Ovary (tissue), 9 donors: ENCODE data around the gene SCTR. TPM values are rescaled to one million over a fixed set of nuclear protein-coding genes. Genes with fewer than 3 reads are reported as not detected.

Experiments
- DNase-seq, 5 donors: peaks; one replicate each; pipeline ENCODE4 v3.0.0-alpha.2; 2019 to 2020
- H3K27ac ChIP-seq, 2 donors: fragments of 200-600 bp; one replicate each; pipeline versions ENCODE4 v1.5.1 to v1.8.0; 2019 to 2022
- H3K27me3 ChIP-seq: fragments of 200-600 bp; one replicate; pipeline ENCODE4 v1.8.0; 2022
- H3K36me3 ChIP-seq: fragments of 200-600 bp; sonication (generic); one replicate; pipeline ENCODE4 v1.5.1; 2019
- H3K4me1 ChIP-seq: one replicate; pipeline ENCODE4 v1.8.1; 2013; ENCODE audit warnings: mild to moderate bottlenecking, moderate library complexity; ENCODE audit not compliant: insufficient read depth
- H3K4me3 ChIP-seq: fragments of 200-600 bp; sonication (generic); one replicate; pipeline ENCODE4 v1.5.1; 2017
- H3K9me3 ChIP-seq, 2 donors: fragments of 200-600 bp in 1 of 2; sonication (generic) in 1 of 2; one replicate each; pipeline versions ENCODE4 v1.5.1 to v1.8.1; 2013 to 2019; ENCODE audit warnings: mild to moderate bottlenecking in 1 of 2, moderate library complexity in 1 of 2
- CTCF ChIP-seq, 3 donors: fragments of 450-650 bp in 2 of 3; fragments of 200-600 bp in 1 of 3; IDR thresholded peaks; one replicate each; pipeline versions ENCODE4 v1.5.1 to v1.8.0; 2016 to 2022; ENCODE audit warnings: antibody characterized with exemption in 3 of 3, mild to moderate bottlenecking in 1 of 3
- EP300 ChIP-seq: sonication (generic); formaldehyde crosslinking; IDR thresholded peaks from one replicate; pipeline ENCODE4 v1.6.1; 2017; ENCODE audit warnings: antibody characterized with exemption
- POLR2A ChIP-seq: fragments of 450-650 bp; IDR thresholded peaks from one replicate; pipeline ENCODE4 v1.6.1; 2017; ENCODE audit warnings: antibody characterized with exemption, mild to moderate bottlenecking, moderate library complexity
- WGBS, 3 donors: extraction: QIAGEN DNeasy Blood & Tissue Kit in 1 of 3; methylation state at CpG; one replicate each; pipeline versions ENCODE4 v1.1.5 to v1.1.7; 2013 to 2017; 5-methylcytosine and 5-hydroxymethylcytosine counted together
- intact Hi-C, 4 donors: fragments of 100-400 bp; cut with DNase I; formaldehyde crosslinking; loops; one replicate each; pipeline versions ENCODE4 v1.11.0 to v1.15.1; 2022 to 2023
- polyA plus RNA-seq, 2 donors: library from polyadenylated mRNA; stranded (reverse); fragments of 200-250 nt in 1 of 2; fragments of 350-450 nt in 1 of 2; fragmentation: Illumina TruSeq in 1 of 2; extraction: RNeasy Lipid Tissue Mini Kit (QIAGEN cat#74804) in 1 of 2; gene quantifications; one replicate each; pipeline ENCODE4 v1.2.3, GENCODE V29; 2013 to 2014
- total RNA-seq, 7 donors: library from RNA; depleted of rRNA in 2 of 7; stranded (reverse); fragments of >200 nt in 2 of 7; fragmentation: NEBNext Ultra II Directional in 3 of 7; extraction: Animal tissue kit (Norgen Biotek cat#: 25700) in 3 of 7; gene quantifications; one replicate each; pipeline versions ENCODE4 v1.1.0 to v1.2.4, GENCODE V29; 2016 to 2023
- donor health status: DM: no; HTN: no; CAD: no; lungs with moderate emphysema.
- donor health status: DM: no; HTN: no; CAD: no.
- donor health status: Bipolar disorder and iron deficiency.
- donor health status: DM: yes; HTN: yes; CAD: no.
- donor health status: DM: no; HTN: no; CAD: no.
- donor health status: DM: yes; HTN: yes; CAD: no.

SCTR gene
- total and polyA plus RNA-seq, 9 donors: 0.23 to 14.1 (median 0.84) TPM; not detected in 5

- H3K27ac ChIP-seq: no peak overlapping the region
- no peak for TF ChIP-seq CTCF (IDR thresholded peaks at IDR 0.05)
- TF ChIP-seq EP300: no peak
- no peak for TF ChIP-seq POLR2A
- no peaks in the 10 kb centered on the region for H3K9me3 ChIP-seq
- no peaks in the 10 kb centered on the region for H3K27me3 ChIP-seq
- no peak overlapping the region for H3K4me3 ChIP-seq
- H3K36me3 ChIP-seq: no peaks in the 10 kb centered on the region
- H3K4me1 ChIP-seq: peaks cover 18% of the 10 kb centered on the region
- intact Hi-C loops: no loop called here
- DNase-seq: no peak
- WGBS, 3 donors: 58 to 80% (median 67%) methylated on average over 2 of the region's 2 CpGs
These were observed 101.2 kb downstream of the SCTR start for GRCh38 chr2:119423108-119423444.

GRCh38 chr2:119422360-119423107 lies 101.7 kb downstream of the SCTR start:
- H3K9me3 ChIP-seq: no peaks in the 10 kb centered on the region
- no peak overlapping the region for H3K4me3 ChIP-seq
- intact Hi-C loops: no loop called here
- H3K36me3 ChIP-seq: no peaks in the 10 kb centered on the region
- H3K27ac ChIP-seq: no peak overlapping the region
- peaks cover 15% of the 10 kb centered on the region for H3K4me1 ChIP-seq
- no peaks in the 10 kb centered on the region for H3K27me3 ChIP-seq
- TF ChIP-seq CTCF (IDR thresholded peaks at IDR 0.05) (no peak), EP300 (no peak), POLR2A (no peak)
- WGBS, 3 donors: 42 to 65% (median 63%) methylated on average over 7 of the region's 7 CpGs
- DNase-seq: no peak

GRCh38 chr2:119421741-119422140 lies 102.5 kb downstream of the SCTR start:
- TF ChIP-seq POLR2A: no peak
- no peak for TF ChIP-seq EP300
- TF ChIP-seq CTCF (IDR thresholded peaks at IDR 0.05): no peak
- H3K27me3 ChIP-seq: no peaks in the 10 kb centered on the region
- H3K4me1 ChIP-seq: peaks cover 9% of the 10 kb centered on the region
- intact Hi-C loops: no loop called here
- no peaks in the 10 kb centered on the region for H3K9me3 ChIP-seq
- DNase-seq: no peak
- H3K27ac ChIP-seq: no peak overlapping the region
- no peak overlapping the region for H3K4me3 ChIP-seq
- no peaks in the 10 kb centered on the region for H3K36me3 ChIP-seq

GRCh38 chr2:119421304-119421703 lies 103.0 kb downstream of the SCTR start:
- H3K9me3 ChIP-seq: no peaks in the 10 kb centered on the region
- WGBS, 3 donors: 96 to 97% (median 97%) methylated on average over 1 of the region's 1 CpG
- no peak overlapping the region for H3K4me3 ChIP-seq
- H3K36me3 ChIP-seq: no peaks in the 10 kb centered on the region
- no peaks in the 10 kb centered on the region for H3K27me3 ChIP-seq
- intact Hi-C loops: no loop called here
- TF ChIP-seq EP300: no peak
- TF ChIP-seq POLR2A: no peak
- TF ChIP-seq CTCF (IDR thresholded peaks at IDR 0.05): no peak
- H3K27ac ChIP-seq: no peak overlapping the region
- H3K4me1 ChIP-seq: peaks cover 7% of the 10 kb centered on the region
- DNase-seq: no peak
